BJ (cell line): ENCODE data around the gene STK40. TPM values are rescaled to one million over a fixed set of nuclear protein-coding genes. Genes with fewer than 3 reads are reported as not detected.

ENCODE experiments used
- CTCF ChIA-PET: fragments of 350-600 bp; formaldehyde crosslinking; extraction: SDS; loops from one replicate; lab custom pipeline; 2021; ENCODE audit warnings: antibody characterized with exemption, inconsistent platforms; lab: Yijun Ruan, JAX
- POLR2A ChIA-PET: fragments of 300-600 bp; sonication (Branson Sonifier 250); formaldehyde crosslinking; extraction: SDS; loops from one replicate; lab custom pipeline; 2021; ENCODE audit warnings: antibody characterized with exemption; lab: Charles Lee
- DNase-seq: peaks from one replicate; pipeline ENCODE4 v3.0.0-alpha.2; 2011; ENCODE audit warnings: low read depth
- H3K27me3 ChIP-seq: 2 replicates; pipeline ENCODE4 v1.6.0; 2011; ENCODE audit warnings: low read length; ENCODE audit not compliant: control insufficient read depth, insufficient read depth
- H3K36me3 ChIP-seq: 2 replicates; pipeline ENCODE4 v1.5.1; 2011; ENCODE audit warnings: low read length; ENCODE audit not compliant: control insufficient read depth, insufficient read depth
- H3K4me3 ChIP-seq: 2 replicates; pipeline ENCODE4 v1.5.1; 2011; ENCODE audit warnings: low read depth, mild to moderate bottlenecking, control low read depth, low read length
- CTCF ChIP-seq: IDR thresholded peaks from 2 replicates; pipeline ENCODE4 v1.5.1; 2011; ENCODE audit warnings: low read depth, mild to moderate bottlenecking, control low read depth, inconsistent platforms, low read length, moderate library complexity; ENCODE audit not compliant: insufficient read depth
- polyA plus RNA-seq: library from polyadenylated mRNA; depleted of rRNA; stranded (reverse); fragments of >200 nt; gene quantifications from 2 replicates; pipeline ENCODE4 v1.2.3, GENCODE V29; 2011

STK40 gene
- polyA plus RNA-seq, 1 experiment = 29.5 TPM

- no peak for TF ChIP-seq CTCF
- H3K4me3 ChIP-seq = no peak overlapping the region
- H3K27me3 ChIP-seq = no peaks in the 10 kb centered on the region
- H3K36me3 ChIP-seq = no peaks in the 10 kb centered on the region
- CTCF ChIA-PET = interaction anchor here (0.7 to 1.3 kb wide), 2 partner anchors 34 to 103 kb away, joined by 3 to 4 read pairs; no protein-coding TSS in a partner anchor
- DNase-seq = no peak
- POLR2A ChIA-PET = no interaction called here
Measured at GRCh38 chr1:36402504-36402890, 16.8 kb upstream of the STK40 start.

GRCh38 chr1:36401602-36402503 lies 16.1 kb upstream of the STK40 start:
- CTCF ChIA-PET = interaction anchor here (1.1 to 1.5 kb wide), 3 partner anchors 11 to 102 kb away, joined by 4 to 5 read pairs (median 4); no protein-coding TSS in a partner anchor
- no peak for DNase-seq
- Histone ChIP-seq H3K27me3 (no peaks in the 10 kb centered on the region), H3K4me3 (no peak overlapping the region), H3K36me3 (no peaks in the 10 kb centered on the region)
- TF ChIP-seq CTCF = no peak
- POLR2A ChIA-PET = no interaction called here

GRCh38 chr1:36400825-36401601 lies 15.3 kb upstream of the STK40 start:
- ChIA-PET CTCF (interaction anchor here (1.1 to 1.5 kb wide), 4 partner anchors 11 to 32 kb away, joined by 3 to 5 read pairs (median 4); no protein-coding TSS in a partner anchor), POLR2A (no interaction called here)
- TF ChIP-seq CTCF = no peak
- no peak for DNase-seq
- no peaks in the 10 kb centered on the region for H3K27me3 ChIP-seq
- H3K4me3 ChIP-seq = peak overlapping the region; percentile 5; the same call in 1 of the 2 replicates
- no peaks in the 10 kb centered on the region for H3K36me3 ChIP-seq

GRCh38 chr1:36400514-36400824 lies 14.7 kb upstream of the STK40 start:
- POLR2A ChIA-PET = no interaction called here
- TF ChIP-seq CTCF = no peak
- H3K36me3 ChIP-seq = no peaks in the 10 kb centered on the region
- H3K4me3 ChIP-seq = no peak overlapping the region
- CTCF ChIA-PET = interaction anchor here (1.1 to 1.5 kb wide), 4 partner anchors 12 to 32 kb away, joined by 3 to 5 read pairs (median 4); no protein-coding TSS in a partner anchor
- no peaks in the 10 kb centered on the region for H3K27me3 ChIP-seq
- DNase-seq = no peak
